ENCODE data around the gene LRRC38.

Gene LRRC38

DNA sequence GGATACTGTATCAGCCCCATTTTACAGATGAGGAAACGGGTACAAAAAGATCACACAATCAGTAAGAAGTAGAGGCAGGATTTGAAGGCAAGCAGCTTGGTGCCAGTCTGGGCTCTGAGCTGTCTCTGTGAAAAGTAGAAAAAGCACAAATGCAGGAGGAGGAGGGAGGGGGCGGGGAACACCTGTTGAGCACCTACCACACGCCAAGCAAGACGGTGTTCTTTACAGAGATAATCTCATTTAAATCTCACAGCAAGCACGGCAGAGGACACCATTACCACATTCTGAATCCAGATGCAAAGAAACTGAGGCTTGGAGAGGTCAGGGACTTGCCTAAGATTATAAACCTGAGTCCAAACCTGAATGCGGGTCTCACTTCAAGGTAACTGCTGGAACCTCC is 3.3 kb downstream of the LRRC38 start:
- no peak overlapping the region for H3K27ac ChIP-seq (ENCODE audit: extremely low read depth, low read depth, low read length)
- TF ChIP-seq SCRT1 (tag by site-specific recombination; IDR thresholded peaks at IDR 0.05; ENCODE audit: borderline replicate concordance) (peak; percentile 79), EGR2 (tag by site-specific recombination; IDR thresholded peaks at IDR 0.05; ENCODE audit: low read depth) (no peak), SCRT2 (tag by site-specific recombination; IDR thresholded peaks at IDR 0.05) (peak; percentile 81), KLF10 (tag by site-specific recombination; IDR thresholded peaks at IDR 0.05) (no peak), YY1 (tag by site-specific recombination; IDR thresholded peaks at IDR 0.05) (no peak), ZNF514 (tag by site-specific recombination; IDR thresholded peaks at IDR 0.05) (no peak), KLF9 (tag by site-specific recombination; IDR thresholded peaks at IDR 0.05; ENCODE audit: low read depth) (no peak), ZNF843 (tag by site-specific recombination; IDR thresholded peaks at IDR 0.05) (no peak), ZNF768 (tag by site-specific recombination; IDR thresholded peaks at IDR 0.05) (no peak), ZNF350 (tag by site-specific recombination; IDR thresholded peaks at IDR 0.05) (no peak), ZNF610 (tag by site-specific recombination; IDR thresholded peaks at IDR 0.05; ENCODE audit: borderline replicate concordance) (no peak)
- TF ChIP-seq, protein P1, sequence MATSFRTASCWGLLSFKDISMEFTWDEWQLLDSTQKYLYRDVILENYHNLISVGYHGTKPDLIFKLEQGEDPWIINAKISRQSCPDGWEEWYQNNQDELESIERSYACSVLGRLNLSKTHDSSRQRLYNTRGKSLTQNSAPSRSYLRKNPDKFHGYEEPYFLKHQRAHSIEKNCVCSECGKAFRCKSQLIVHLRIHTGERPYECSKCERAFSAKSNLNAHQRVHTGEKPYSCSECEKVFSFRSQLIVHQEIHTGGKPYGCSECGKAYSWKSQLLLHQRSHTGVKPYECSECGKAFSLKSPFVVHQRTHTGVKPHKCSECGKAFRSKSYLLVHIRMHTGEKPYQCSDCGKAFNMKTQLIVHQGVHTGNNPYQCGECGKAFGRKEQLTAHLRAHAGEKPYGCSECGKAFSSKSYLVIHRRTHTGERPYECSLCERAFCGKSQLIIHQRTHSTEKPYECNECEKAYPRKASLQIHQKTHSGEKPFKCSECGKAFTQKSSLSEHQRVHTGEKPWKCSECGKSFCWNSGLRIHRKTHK (tag by site-specific recombination; IDR thresholded peaks at IDR 0.05), result no peak
- TF ChIP-seq, protein P2, sequence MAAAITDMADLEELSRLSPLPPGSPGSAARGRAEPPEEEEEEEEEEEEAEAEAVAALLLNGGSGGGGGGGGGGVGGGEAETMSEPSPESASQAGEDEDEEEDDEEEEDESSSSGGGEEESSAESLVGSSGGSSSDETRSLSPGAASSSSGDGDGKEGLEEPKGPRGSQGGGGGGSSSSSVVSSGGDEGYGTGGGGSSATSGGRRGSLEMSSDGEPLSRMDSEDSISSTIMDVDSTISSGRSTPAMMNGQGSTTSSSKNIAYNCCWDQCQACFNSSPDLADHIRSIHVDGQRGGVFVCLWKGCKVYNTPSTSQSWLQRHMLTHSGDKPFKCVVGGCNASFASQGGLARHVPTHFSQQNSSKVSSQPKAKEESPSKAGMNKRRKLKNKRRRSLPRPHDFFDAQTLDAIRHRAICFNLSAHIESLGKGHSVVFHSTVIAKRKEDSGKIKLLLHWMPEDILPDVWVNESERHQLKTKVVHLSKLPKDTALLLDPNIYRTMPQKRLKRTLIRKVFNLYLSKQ (tag by site-specific recombination; IDR thresholded peaks at IDR 0.05; ENCODE audit: borderline replicate concordance), result no peak
- TF ChIP-seq, protein P3, sequence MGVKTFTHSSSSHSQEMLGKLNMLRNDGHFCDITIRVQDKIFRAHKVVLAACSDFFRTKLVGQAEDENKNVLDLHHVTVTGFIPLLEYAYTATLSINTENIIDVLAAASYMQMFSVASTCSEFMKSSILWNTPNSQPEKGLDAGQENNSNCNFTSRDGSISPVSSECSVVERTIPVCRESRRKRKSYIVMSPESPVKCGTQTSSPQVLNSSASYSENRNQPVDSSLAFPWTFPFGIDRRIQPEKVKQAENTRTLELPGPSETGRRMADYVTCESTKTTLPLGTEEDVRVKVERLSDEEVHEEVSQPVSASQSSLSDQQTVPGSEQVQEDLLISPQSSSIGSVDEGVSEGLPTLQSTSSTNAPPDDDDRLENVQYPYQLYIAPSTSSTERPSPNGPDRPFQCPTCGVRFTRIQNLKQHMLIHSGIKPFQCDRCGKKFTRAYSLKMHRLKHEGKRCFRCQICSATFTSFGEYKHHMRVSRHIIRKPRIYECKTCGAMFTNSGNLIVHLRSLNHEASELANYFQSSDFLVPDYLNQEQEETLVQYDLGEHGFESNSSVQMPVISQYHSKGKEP (tag by site-specific recombination; IDR thresholded peaks at IDR 0.05), result no peak
- TF ChIP-seq, protein P4, sequence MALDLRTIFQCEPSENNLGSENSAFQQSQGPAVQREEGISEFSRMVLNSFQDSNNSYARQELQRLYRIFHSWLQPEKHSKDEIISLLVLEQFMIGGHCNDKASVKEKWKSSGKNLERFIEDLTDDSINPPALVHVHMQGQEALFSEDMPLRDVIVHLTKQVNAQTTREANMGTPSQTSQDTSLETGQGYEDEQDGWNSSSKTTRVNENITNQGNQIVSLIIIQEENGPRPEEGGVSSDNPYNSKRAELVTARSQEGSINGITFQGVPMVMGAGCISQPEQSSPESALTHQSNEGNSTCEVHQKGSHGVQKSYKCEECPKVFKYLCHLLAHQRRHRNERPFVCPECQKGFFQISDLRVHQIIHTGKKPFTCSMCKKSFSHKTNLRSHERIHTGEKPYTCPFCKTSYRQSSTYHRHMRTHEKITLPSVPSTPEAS (tag by site-specific recombination; IDR thresholded peaks at IDR 0.05), result no peak
- TF ChIP-seq, protein P5, sequence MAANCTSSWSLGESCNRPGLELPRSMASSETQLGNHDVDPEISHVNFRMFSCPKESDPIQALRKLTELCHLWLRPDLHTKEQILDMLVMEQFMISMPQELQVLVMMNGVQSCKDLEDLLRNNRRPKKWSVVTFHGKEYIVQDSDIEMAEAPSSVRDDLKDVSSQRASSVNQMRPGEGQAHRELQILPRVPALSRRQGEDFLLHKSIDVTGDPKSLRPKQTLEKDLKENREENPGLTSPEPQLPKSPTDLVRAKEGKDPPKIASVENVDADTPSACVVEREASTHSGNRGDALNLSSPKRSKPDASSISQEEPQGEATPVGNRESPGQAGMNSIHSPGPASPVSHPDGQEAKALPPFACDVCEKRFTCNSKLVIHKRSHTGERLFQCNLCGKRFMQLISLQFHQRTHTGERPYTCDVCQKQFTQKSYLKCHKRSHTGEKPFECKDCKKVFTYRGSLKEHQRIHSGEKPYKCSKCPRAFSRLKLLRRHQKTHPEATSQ (tag by site-specific recombination; IDR thresholded peaks at IDR 0.05), result no peak
- POLR2A ChIA-PET, result no interaction called here
- H3K36me3 ChIP-seq (ENCODE audit: control insufficient read depth in 2 of 2, insufficient read depth in 1 of 2, low read length in 2 of 2), result no peaks in the 10 kb centered on the region
- CTCF ChIA-PET, result no interaction called here
- no peaks in the 10 kb centered on the region for H3K9me3 ChIP-seq (ENCODE audit: control insufficient read depth, insufficient read depth, low read depth, low read length)
- no peak overlapping the region for H3K4me3 ChIP-seq (ENCODE audit: low read depth, low read length)
- H3K4me1 ChIP-seq (ENCODE audit: control insufficient read depth, insufficient read depth, low read length), result no peaks in the 10 kb centered on the region; the same call in 1 of the 2 replicates

DNA sequence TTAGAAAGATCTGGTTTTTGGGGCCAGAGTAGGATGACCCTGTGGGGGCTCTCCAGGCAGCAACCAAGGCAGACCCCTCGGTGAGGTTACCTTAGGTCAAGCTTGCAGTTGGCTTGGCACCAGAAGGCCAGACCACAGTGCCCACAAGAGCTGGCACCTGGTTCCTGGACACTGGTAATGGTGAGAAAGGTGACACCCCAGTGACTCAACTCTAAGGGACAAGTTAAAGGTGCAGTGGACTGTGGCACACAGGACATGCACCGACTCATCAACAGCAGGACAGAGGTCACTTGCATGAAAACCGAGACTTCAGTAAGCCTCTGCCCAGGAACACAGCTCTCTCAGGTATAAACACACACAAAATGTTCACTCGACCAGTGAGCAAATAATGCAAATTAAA is 6.7 kb downstream of the LRRC38 start:
- Histone ChIP-seq H3K4me3 (ENCODE audit: low read depth, low read length) (no peak overlapping the region), H3K9me3 (ENCODE audit: control insufficient read depth, insufficient read depth, low read depth, low read length) (no peaks in the 10 kb centered on the region), H3K36me3 (ENCODE audit: control insufficient read depth in 2 of 2, insufficient read depth in 1 of 2, low read length in 2 of 2) (no peaks in the 10 kb centered on the region), H3K4me1 (ENCODE audit: control insufficient read depth, insufficient read depth, low read length) (no peaks in the 10 kb centered on the region), H3K27ac (ENCODE audit: extremely low read depth, low read depth, low read length) (no peak overlapping the region)
- TF ChIP-seq ZNF558 (tag by site-specific recombination; IDR thresholded peaks at IDR 0.05), result no peak
- TF ChIP-seq EGR2 (tag by site-specific recombination; IDR thresholded peaks at IDR 0.05; ENCODE audit: low read depth), result no peak
- TF ChIP-seq ZNF623 (tag by site-specific recombination; IDR thresholded peaks at IDR 0.05), result no peak
- no peak for TF ChIP-seq ZNF664 (tag by site-specific recombination; IDR thresholded peaks at IDR 0.05)
- no peak for TF ChIP-seq SP7 (tag by site-specific recombination; IDR thresholded peaks at IDR 0.05)
- TF ChIP-seq, protein P6, sequence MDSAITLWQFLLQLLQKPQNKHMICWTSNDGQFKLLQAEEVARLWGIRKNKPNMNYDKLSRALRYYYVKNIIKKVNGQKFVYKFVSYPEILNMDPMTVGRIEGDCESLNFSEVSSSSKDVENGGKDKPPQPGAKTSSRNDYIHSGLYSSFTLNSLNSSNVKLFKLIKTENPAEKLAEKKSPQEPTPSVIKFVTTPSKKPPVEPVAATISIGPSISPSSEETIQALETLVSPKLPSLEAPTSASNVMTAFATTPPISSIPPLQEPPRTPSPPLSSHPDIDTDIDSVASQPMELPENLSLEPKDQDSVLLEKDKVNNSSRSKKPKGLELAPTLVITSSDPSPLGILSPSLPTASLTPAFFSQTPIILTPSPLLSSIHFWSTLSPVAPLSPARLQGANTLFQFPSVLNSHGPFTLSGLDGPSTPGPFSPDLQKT (IDR thresholded peaks at IDR 0.05; ENCODE audit: borderline replicate concordance, low read depth, low read length), result no peak
- ChIA-PET POLR2A (no interaction called here), CTCF (no interaction called here)

Measured in HEK293 (cell line).